Activated gamma-delta T cell treated with Interleukin-2 at 50 U/mL for 16 hours (primary cell): ENCODE results near the gene PTGES.

ENCODE experiments used
- DNase-seq: peaks from one replicate; pipeline ENCODE4 v3.0.0-alpha.2; 2020

Gene PTGES

GRCh38 chr9:129716091-129716490 lies 36.8 kb downstream of the PTGES start:
- DNase-seq: no peak

DNA sequence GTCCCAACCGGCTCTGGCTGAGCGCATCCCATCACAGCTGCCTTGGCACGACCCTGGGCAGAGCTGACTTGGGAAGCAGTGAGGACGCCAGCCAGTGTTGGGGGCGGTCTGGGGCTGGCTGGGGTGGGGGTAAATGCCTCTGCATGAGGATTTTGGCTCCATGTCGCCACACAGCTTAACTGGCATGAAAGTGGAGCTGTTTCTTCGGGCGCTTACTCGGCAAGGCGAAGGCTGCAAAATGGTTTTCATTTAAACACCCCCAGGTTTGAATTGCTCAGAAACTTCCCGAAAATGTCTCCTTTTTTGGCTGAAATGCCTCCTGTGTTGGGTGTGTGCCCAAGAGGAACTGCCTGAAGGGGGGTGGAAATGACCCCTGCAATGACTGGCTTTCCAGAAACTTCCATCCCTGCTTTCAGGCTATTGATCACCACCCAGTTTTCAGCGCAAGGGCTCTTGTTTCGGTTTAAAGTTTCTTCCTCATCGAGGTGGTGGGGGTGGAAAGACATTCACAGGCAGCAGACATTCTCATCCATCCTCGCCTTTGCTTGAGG lies 38.3 kb downstream of the PTGES start:
- no peak for DNase-seq

DNA sequence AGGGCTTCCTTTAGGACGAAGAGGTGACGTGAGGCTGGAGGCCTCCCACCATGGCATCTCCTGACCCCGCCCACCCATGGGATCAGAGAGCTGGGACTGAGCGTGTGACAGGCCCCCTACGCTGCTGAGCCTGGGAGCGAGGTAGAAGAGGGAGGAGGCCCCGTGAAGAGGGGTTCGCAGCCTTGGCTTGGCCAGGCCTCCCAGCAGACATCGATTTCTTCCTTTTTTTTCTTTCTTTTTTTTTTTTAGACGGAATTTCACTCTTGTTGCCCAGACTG lies 39.5 kb downstream of the PTGES start:
- no peak for DNase-seq

DNA sequence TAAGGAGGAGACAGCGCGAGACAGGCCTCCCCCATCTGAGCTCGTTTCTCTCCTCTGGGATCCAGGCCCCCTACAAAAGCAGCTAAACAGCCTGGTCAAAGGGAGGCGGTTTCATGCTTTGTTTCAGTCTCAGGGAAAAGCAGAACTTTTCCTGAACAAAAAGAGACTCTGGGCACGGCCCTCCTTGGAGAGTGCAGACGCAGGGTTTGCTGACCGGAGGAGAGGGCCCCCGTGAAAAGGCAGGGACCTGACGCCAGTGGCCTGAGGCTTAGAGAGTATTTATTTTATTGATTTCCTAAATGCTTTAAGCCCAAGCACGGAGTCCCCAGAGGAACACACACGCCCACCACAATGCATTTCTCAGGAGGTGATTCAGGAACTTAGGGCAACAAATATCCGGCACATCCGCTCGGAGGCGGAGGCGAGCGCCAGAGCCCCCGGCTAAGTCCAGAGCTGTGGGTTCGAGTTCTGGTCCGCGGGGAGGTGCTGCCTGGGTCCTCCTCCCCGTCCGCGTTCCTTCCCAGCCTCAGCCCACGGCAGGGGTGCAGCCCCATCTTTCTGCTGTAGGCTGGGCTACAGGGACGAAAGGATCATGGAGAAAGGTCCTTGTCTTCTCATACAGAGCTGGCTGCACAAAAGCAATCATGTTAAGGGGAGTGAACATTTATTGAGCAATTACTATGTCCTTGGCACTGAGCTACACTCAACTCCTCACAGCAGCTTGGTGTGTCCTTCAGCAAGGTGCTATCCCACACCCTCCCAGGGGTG lies 40.0 kb downstream of the PTGES start:
- DNase-seq: no peak

DNA sequence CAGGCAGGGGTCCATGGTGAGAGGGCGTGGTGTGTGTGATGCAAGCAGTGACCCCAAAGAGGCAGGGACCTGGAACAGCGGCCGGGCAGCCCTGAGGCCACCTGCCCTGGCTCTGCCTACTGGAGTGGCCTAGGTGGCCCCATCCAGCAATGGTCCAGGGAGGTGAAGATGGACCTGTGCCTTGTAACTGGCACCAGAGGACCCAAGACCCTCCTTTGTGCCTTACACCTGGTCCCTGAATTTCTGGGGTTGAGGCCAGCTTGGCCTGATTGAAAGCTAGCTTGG lies 42.7 kb downstream of the PTGES start:
- DNase-seq: no peak

DNA sequence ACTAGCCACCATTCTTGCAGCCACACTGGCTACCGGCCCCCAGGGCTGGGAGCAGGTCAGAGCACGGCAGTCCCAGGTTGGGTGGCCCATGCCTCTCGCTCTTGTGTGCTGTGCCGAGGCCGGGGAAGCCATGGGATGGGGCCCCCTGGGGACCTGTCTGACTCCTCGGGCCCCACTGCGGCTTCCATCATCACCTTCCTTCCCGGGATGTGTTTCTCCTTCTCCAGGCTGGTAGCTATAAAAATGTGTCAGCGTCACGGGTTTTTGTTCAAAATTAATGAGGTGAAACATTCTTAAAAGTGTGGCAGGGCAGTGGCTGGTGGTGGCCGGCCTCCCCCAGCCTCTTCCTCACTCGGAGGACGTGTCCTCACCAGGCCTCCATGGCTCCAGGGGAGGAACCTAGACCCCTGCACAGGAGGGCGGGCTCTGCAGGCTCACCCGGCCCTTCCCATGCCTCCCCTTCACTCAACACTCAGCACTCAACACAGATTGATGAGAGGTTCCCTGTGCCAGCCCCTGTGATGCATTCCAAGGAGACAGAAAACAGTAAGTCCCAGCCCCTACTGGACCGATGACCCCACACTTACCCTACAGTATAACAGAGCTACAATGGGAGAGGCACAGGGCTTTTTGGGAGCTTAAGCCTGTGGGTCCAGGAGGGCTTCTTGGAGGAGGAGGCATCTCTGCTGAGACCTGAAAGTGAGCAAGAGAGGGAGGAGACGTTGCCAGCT lies 43.2 kb downstream of the PTGES start:
- DNase-seq: no peak

- DNase-seq: no peak
These were observed 44.0 kb downstream of the PTGES start for GRCh38 chr9:129708793-129709192.

- no peak for DNase-seq
These were observed 48.0 kb downstream of the PTGES start for GRCh38 chr9:129704807-129705206.

GRCh38 chr9:129703667-129704355 lies 49.0 kb downstream of the PTGES start:
- DNase-seq: no peak

GRCh38 chr9:129702589-129703520 lies 50.0 kb downstream of the PTGES start:
- no peak for DNase-seq

DNA sequence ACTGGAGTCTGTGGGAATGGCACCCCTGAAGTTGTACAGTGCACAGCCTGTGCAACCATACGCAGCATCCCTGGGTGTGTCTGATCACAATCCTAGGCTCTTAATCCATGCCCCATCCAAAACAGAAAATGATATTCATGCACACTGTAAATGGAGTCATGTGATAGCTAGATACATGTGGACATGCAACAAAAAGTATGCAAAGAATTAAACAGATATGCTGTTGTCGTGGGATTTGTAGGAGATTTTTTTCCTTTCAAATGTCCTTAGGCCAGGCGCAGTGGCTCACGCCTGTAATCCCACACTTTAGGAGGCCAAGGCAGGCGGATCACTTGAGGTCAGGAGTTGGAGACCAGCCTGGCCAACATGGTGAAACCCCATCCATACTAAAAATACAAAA lies 51.3 kb downstream of the PTGES start:
- no peak for DNase-seq

DNA sequence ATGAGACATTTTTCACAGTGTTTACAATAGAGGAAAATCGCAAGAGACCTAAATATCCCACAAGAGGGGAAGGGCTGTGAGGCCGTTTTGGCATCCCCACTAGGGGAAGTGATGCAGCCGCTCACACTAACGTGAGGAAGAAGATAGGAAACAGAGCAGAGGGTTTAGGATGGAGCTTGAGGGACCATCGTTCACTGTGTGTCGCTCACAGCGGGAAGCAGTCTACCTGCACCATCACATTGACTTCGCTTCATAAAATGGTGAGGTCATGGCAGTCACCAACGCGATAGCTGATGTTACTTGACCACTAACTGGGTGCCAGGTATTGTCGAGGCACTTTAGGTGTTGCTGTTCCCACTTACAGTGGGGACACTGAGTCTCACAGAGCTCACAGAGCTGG lies 51.8 kb downstream of the PTGES start:
- no peak for DNase-seq

DNA sequence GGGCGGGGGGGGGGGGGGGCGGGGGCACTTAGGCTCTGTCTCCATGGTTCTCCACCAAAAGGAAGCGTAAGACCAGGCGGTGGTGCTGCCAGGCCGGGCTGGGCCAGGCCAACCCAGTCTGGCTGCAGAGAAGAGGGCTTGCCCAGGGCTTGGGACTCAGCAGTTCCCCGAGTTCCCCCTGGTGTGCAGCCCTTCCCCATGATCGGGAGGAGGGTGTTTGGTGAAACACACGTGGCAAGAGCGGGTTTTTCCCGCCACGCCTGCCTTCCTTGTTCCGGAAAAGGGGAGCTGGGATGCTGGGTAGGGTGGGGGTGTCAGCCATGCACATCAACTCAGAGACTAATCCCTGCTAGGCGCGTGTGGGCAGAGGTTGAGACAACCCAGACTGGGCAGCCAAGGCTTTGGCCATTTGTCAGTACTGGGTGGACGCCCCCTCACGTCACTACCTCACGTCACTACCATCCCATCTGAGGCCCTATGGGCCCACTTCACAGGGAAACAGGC lies 54.5 kb downstream of the PTGES start:
- DNase-seq: no peak

DNA sequence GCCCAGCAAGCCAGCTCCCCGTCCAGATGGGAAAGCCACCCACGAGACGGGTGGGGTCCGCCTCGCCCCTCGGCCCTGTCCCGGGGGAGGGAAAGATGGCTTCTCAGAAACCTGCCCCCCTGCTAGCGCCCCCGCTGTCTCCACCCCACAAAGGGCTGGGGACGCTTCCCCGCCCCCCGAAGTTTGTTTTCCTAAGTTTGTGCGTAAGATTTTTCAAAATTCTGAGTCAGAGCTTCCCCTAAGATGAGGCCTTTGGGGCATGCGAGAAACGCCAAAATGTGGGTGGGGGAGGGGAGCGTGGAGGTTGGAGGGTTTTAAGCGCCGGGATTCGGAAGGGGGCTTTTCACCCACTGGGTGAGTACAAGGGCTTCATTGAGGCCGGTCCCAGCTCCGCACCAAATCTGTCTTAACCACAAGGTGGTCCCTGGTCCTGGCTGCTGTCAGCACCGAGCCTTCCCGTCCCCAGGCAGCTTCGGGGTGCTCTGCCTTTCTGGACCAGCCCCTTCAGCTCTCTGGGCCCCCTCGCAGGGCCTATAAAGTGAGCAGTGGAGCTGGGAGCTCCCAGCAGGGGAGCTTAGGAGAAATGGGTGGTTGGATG lies 55.1 kb downstream of the PTGES start:
- DNase-seq: no peak

- DNase-seq: no peak
These were observed 55.7 kb downstream of the PTGES start for GRCh38 chr9:129696944-129697655.

- no peak for DNase-seq
These were observed 57.0 kb downstream of the PTGES start for GRCh38 chr9:129695870-129696269.

- no peak for DNase-seq
These were observed 58.6 kb downstream of the PTGES start for GRCh38 chr9:129694243-129694646.

DNA sequence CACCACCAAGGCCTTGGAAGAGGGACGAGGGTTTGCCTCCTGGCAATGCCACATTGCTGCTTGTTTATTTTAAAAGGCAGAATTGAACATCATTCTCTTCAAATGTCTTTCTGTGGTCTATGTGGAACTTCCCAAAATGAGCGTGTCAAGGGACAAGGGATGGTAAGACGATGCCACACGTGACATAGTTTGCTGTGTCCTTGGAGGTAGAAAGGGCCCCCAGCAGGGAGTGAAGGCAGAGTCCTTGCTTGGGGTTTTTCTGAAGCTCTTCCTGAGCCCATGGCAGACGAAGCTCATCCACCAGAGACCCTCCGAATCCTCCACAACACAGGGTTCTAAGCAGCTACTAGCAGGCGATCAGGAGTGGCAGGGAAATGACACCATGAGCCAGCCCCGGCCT lies 59.1 kb downstream of the PTGES start:
- no peak for DNase-seq

GRCh38 chr9:129692534-129692933 lies 60.3 kb downstream of the PTGES start:
- DNase-seq: no peak
